ENCODE results near the gene EFCAB12.

- no peak for TF ChIP-seq CTCF (IDR thresholded peaks at IDR 0.05)
- no peak for TF ChIP-seq POLR2A (IDR thresholded peaks at IDR 0.05)
These were observed 14.1 kb upstream of the EFCAB12 start for GRCh38 chr3:129442486-129442885.

Measured in body of pancreas (tissue), 4 donors.